ENCODE results near the gene ATRIP.
"Not testable (repeated sequence)": the region's sequence is repeated elsewhere in the genome, so short reads cannot be mapped to it uniquely, and the experiment has no call there.

The ATRIP gene

GRCh38 chr3:48477959-48478520, 31.5 kb downstream of the ATRIP start:
- DNase-seq (ENCODE audit: extremely low spot score): peak; percentile 9
- ChIA-PET CTCF (no interaction called here), POLR2A (no interaction called here)
- no peak for TF ChIP-seq CTCF (IDR thresholded peaks at IDR 0.05; ENCODE audit: control extremely low read depth, extremely low read depth, low read depth, missing control alignments)

- CTCF ChIA-PET: no interaction called here
- no peak for TF ChIP-seq CTCF (IDR thresholded peaks at IDR 0.05; ENCODE audit: control extremely low read depth, extremely low read depth, low read depth, missing control alignments)
- POLR2A ChIA-PET: no interaction called here
- DNase-seq (ENCODE audit: extremely low spot score): peak; percentile 25
Measured at GRCh38 chr3:48478626-48479555, 32.4 kb downstream of the ATRIP start.

- POLR2A ChIA-PET; DNase-seq (ENCODE audit: extremely low spot score): not testable (repeated sequence)
- CTCF ChIA-PET: interaction anchor here (1.0 to 2.4 kb wide), 2 partner anchors 8 to 45 kb away, joined by 3 to 6 read pairs; no protein-coding TSS in a partner anchor
Measured at GRCh38 chr3:48480891-48481290, 34.4 kb downstream of the ATRIP start.

GRCh38 chr3:48482822-48483221, 36.3 kb downstream of the ATRIP start:
- POLR2A ChIA-PET; DNase-seq (ENCODE audit: extremely low spot score): not testable (repeated sequence)
- CTCF ChIA-PET: interaction anchor here (1.8 to 2.4 kb wide), 2 partner anchors 10 to 20 kb away, joined by 5 to 6 read pairs; no protein-coding TSS in a partner anchor

- ChIA-PET CTCF (no interaction called here), POLR2A (no interaction called here)
- no peak for TF ChIP-seq CTCF (IDR thresholded peaks at IDR 0.05; ENCODE audit: control extremely low read depth, extremely low read depth, low read depth, missing control alignments)
- no peak for DNase-seq (ENCODE audit: extremely low spot score)
Measured at GRCh38 chr3:48486952-48487351, 40.4 kb downstream of the ATRIP start.

- peak; percentile 48 for DNase-seq (ENCODE audit: extremely low spot score)
- POLR2A ChIA-PET: no interaction called here
- TF ChIP-seq CTCF (IDR thresholded peaks at IDR 0.05; ENCODE audit: control extremely low read depth, extremely low read depth, low read depth, missing control alignments): no peak
- CTCF ChIA-PET: no interaction called here
Measured at GRCh38 chr3:48492461-48493202, 46.1 kb downstream of the ATRIP start.

GRCh38 chr3:48493203-48493501, 46.6 kb downstream of the ATRIP start:
- CTCF ChIA-PET: interaction anchor here (1.5 kb wide), 1 partner anchor 56 kb away, joined by 4 read pairs; no protein-coding TSS in a partner anchor
- TF ChIP-seq CTCF (IDR thresholded peaks at IDR 0.05; ENCODE audit: control extremely low read depth, extremely low read depth, low read depth, missing control alignments): no peak
- POLR2A ChIA-PET: no interaction called here
- no peak for DNase-seq (ENCODE audit: extremely low spot score)

Data from GM10248 (cell line).